HCT116 (cell line): ENCODE data around the gene RPS14. TPM values are rescaled to one million over a fixed set of nuclear protein-coding genes. Genes with fewer than 3 reads are reported as not detected.

Experiments
- ATAC-seq: fragments of 200-7000 bp; cut with Tn5 transposase; 2 replicates; pipeline ENCODE4 v1.9.1; 2020; ENCODE audit warnings: mild to moderate bottlenecking, moderate library complexity
- BruUV-seq: library from RNA; stranded (reverse); fragments of 400-500 nt; replicated peaks from 2 replicates; lab custom pipeline; 2021; lab: Mats Ljungman, UMichigan
- CTCF ChIA-PET: fragments of 300-600 bp; sonication (Branson Sonifier 250); formaldehyde crosslinking; loops from one replicate; lab custom pipeline; 2021; ENCODE audit warnings: antibody characterized with exemption; lab: Charles Lee
- POLR2A ChIA-PET: fragments of 300-600, 350-600 bp; sonication (Branson Sonifier 250); formaldehyde crosslinking; loops from one replicate; lab custom pipeline; 2021; ENCODE audit warnings: antibody characterized with exemption; lab: Charles Lee
- RAD21 ChIA-PET, 2 experiments: fragments of 300-600 bp; sonication (Branson Sonifier 250); formaldehyde crosslinking; loops; one replicate each; lab custom pipeline; 2023; ENCODE audit warnings: low total read pairs in 2 of 2; ENCODE audit not compliant: uncharacterized antibody in 2 of 2, unreplicated experiment in 2 of 2, low non-redundant PET in 1 of 2; lab: Charles Lee
- DNase-seq: peaks from one replicate; pipeline ENCODE4 v3.0.0-alpha.2; 2010; ENCODE audit warnings: low read depth, low spot score
- H2AFZ ChIP-seq: fragments of 200-600 bp; shearing (Covaris generic), sonication (generic); 2 replicates; pipeline ENCODE4 v1.6.1; 2017; ENCODE audit warnings: low read depth, mixed run types, mixed read lengths, antibody characterized with exemption, low read length; ENCODE audit not compliant: poor library complexity, severe bottlenecking
- H3K27ac ChIP-seq: 2 replicates; pipeline ENCODE4 v1.5.1; 2012; ENCODE audit warnings: low read depth, low read length
- H3K27me3 ChIP-seq: fragments of 200-600 bp; sonication (generic); 2 replicates; pipeline ENCODE4 v1.6.1; 2016; ENCODE audit warnings: mixed run types, low read length, mixed read lengths; ENCODE audit not compliant: insufficient read depth
- H3K36me3 ChIP-seq, 2 experiments: fragments of 200-500 bp in 1 of 2; fragments of 200-600 bp in 1 of 2; sonication (Bioruptor generic) in 1 of 2; sonication (generic) in 1 of 2; 2 replicates each; pipeline versions ENCODE4 v1.5.1 to v1.6.1; 2014 to 2016; ENCODE audit warnings: low read length in 2 of 2, inconsistent platforms in 1 of 2, mixed read lengths in 1 of 2, mixed run types in 1 of 2; ENCODE audit not compliant: insufficient read depth in 2 of 2, control insufficient read depth in 1 of 2
- H3K4me1 ChIP-seq, 2 experiments: fragments of 200-600 bp in 1 of 2; sonication (generic) in 1 of 2; 2 replicates each; pipeline versions ENCODE4 v1.5.1 to v1.6.1; 2012 to 2017; ENCODE audit warnings: low read length in 2 of 2, inconsistent platforms in 1 of 2, mild to moderate bottlenecking in 1 of 2, mixed read lengths in 1 of 2, mixed run types in 1 of 2, moderate library complexity in 1 of 2; ENCODE audit not compliant: insufficient read depth in 2 of 2, control insufficient read depth in 1 of 2
- H3K4me2 ChIP-seq: fragments of 200-600 bp; sonication (generic); 2 replicates; pipeline ENCODE4 v1.6.1; 2017; ENCODE audit warnings: mixed run types, low read length, mixed read lengths
- H3K4me3 ChIP-seq, 2 experiments: fragments of 200-600 bp in 1 of 2; sonication (generic) in 1 of 2; replicated peaks in 1 of 2; 2 replicates each; pipeline ENCODE4 v1.5.1; 2011 to 2016; ENCODE audit warnings: low read length in 2 of 2, control low read depth in 1 of 2, low read depth in 1 of 2, mild to moderate bottlenecking in 1 of 2, mixed read lengths in 1 of 2, mixed run types in 1 of 2
- H3K79me2 ChIP-seq: fragments of 200-600 bp; sonication (generic); 2 replicates; pipeline ENCODE4 v1.6.1; 2017; ENCODE audit warnings: mild to moderate bottlenecking, mixed run types, low read length, moderate library complexity, mixed read lengths; ENCODE audit not compliant: insufficient read depth
- H3K9ac ChIP-seq: fragments of 200-600 bp; sonication (generic); 2 replicates; pipeline ENCODE4 v1.6.1; 2016; ENCODE audit warnings: low read length, mixed read lengths
- H3K9me2 ChIP-seq: fragments of 200-600 bp; sonication (generic), shearing (Covaris generic); 2 replicates; pipeline ENCODE4 v1.6.1; 2017; ENCODE audit warnings: mixed run types, mild to moderate bottlenecking, moderate library complexity; ENCODE audit not compliant: insufficient read depth
- H3K9me3 ChIP-seq, 2 experiments: fragments of 200-500 bp in 1 of 2; fragments of 200-600 bp in 1 of 2; sonication (Bioruptor generic) in 1 of 2; sonication (generic) in 1 of 2; 2 replicates each; pipeline ENCODE4 v1.6.1; 2014 to 2017; ENCODE audit warnings: low read length in 2 of 2, mixed read lengths in 2 of 2, inconsistent platforms in 1 of 2, low read depth in 1 of 2, mild to moderate bottlenecking in 1 of 2, mixed run types in 1 of 2, moderate library complexity in 1 of 2; ENCODE audit not compliant: control insufficient read depth in 1 of 2, insufficient read depth in 1 of 2
- H4K20me1 ChIP-seq: fragments of 200-600 bp; sonication (generic), shearing (Covaris generic); 2 replicates; pipeline ENCODE4 v1.6.1; 2017; ENCODE audit warnings: mixed run types, mild to moderate bottlenecking, moderate library complexity; ENCODE audit not compliant: insufficient read depth
- EGR1 ChIP-seq: IDR thresholded peaks from 2 replicates; pipeline ENCODE4 v1.6.1; 2012; ENCODE audit warnings: low read depth
- FOSL1 ChIP-seq: IDR thresholded peaks from 2 replicates; pipeline ENCODE4 v1.6.1; 2012; ENCODE audit warnings: low read depth
- JUND ChIP-seq: IDR thresholded peaks from 2 replicates; pipeline ENCODE4 v1.6.1; 2012
- POLR2A ChIP-seq: IDR thresholded peaks from 2 replicates; pipeline ENCODE4 v1.7.0; 2011; ENCODE audit warnings: borderline replicate concordance; ENCODE audit not compliant: insufficient read depth, insufficient read length; ENCODE audit errors: extremely low read depth
- POLR2AphosphoS5 ChIP-seq: IDR thresholded peaks from 2 replicates; pipeline ENCODE4 v1.6.1; 2011; ENCODE audit warnings: mild to moderate bottlenecking, low read depth, low read length, moderate library complexity
- RAD21 ChIP-seq: IDR thresholded peaks from 2 replicates; pipeline ENCODE4 v1.6.1; 2012; ENCODE audit warnings: low read depth, mild to moderate bottlenecking
- SP1 ChIP-seq: IDR thresholded peaks from 2 replicates; pipeline ENCODE4 v1.6.1; 2012; ENCODE audit warnings: low read depth
- SRF ChIP-seq: IDR thresholded peaks from 2 replicates; pipeline ENCODE4 v1.6.1; 2012; ENCODE audit warnings: low read depth
- TCF7L2 ChIP-seq: IDR thresholded peaks from 2 replicates; pipeline ENCODE4 v1.7.0; 2011; ENCODE audit warnings: borderline replicate concordance, inconsistent platforms; ENCODE audit not compliant: insufficient read depth, insufficient read length; ENCODE audit errors: extremely low read depth
- YY1 ChIP-seq: IDR thresholded peaks from 2 replicates; pipeline ENCODE4 v1.6.1; 2011; ENCODE audit warnings: low read length, low read depth, moderate library complexity, mild to moderate bottlenecking; ENCODE audit not compliant: insufficient replicate concordance; ENCODE audit errors: extremely low read depth
- ZFX ChIP-seq: fragments of 450-650 bp; IDR thresholded peaks from 2 replicates; pipeline ENCODE4 v1.6.1; 2017
- intact Hi-C: fragments of 100-400 bp; cut with micrococcal nuclease; formaldehyde crosslinking; loops from 2 replicates; pipeline ENCODE4 v1.10.0; 2022
- total RNA-seq: library from RNA; stranded (reverse); gene quantifications from one replicate; pipeline ENCODE4 v1.2.1, GENCODE V29; 2021; ENCODE audit not compliant: unreplicated experiment
- TF ChIP-seq, protein P1 (sequence below): IDR thresholded peaks from 2 replicates; pipeline ENCODE4 v1.6.1; 2012
- TF ChIP-seq, protein P2 (sequence below): IDR thresholded peaks from 2 replicates; pipeline ENCODE4 v1.6.1; 2012

RPS14 gene
- total RNA-seq, 1 experiment from 2014 or later, result 2,557 TPM

GRCh38 chr5:150394131-150394530 lies 55.4 kb downstream of the RPS14 start:
- no peaks in the 10 kb centered on the region for H3K9me2 ChIP-seq
- ChIA-PET CTCF (no interaction called here), POLR2A (no interaction called here), RAD21 (no interaction called here)
- no peak overlapping the region for H3K9ac ChIP-seq
- no peak overlapping the region for H3K27ac ChIP-seq
- H3K4me3 ChIP-seq, result no peak overlapping the region
- ATAC-seq, result no peak
- no peaks in the 10 kb centered on the region; the same call in 1 of the 2 replicates for H3K79me2 ChIP-seq
- H3K27me3 ChIP-seq, result no peaks in the 10 kb centered on the region
- no peaks in the 10 kb centered on the region for H3K4me1 ChIP-seq
- H3K36me3 ChIP-seq, result peaks cover 44 to 66% of the 10 kb centered on the region in 2 experiments; a peak in 3 of 4 replicates
- intact Hi-C loops, result no loop called here
- TF ChIP-seq POLR2AphosphoS5 (no peak), ZFX (no peak), YY1 (no peak), EGR1 (no peak), FOSL1 (no peak), RAD21 (no peak), TCF7L2 (no peak), JUND (no peak), POLR2A (no peak), SP1 (no peak), SRF (no peak)
- TF ChIP-seq, protein P1, sequence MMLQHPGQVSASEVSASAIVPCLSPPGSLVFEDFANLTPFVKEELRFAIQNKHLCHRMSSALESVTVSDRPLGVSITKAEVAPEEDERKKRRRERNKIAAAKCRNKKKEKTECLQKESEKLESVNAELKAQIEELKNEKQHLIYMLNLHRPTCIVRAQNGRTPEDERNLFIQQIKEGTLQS, result no peak
- TF ChIP-seq, protein P2, sequence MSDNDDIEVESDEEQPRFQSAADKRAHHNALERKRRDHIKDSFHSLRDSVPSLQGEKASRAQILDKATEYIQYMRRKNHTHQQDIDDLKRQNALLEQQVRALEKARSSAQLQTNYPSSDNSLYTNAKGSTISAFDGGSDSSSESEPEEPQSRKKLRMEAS, result no peak
- H2AFZ ChIP-seq, result no peak overlapping the region
- BruUV-seq, result no TSS peak
- H3K4me2 ChIP-seq, result no peak overlapping the region
- no peak for DNase-seq
- no peaks in the 10 kb centered on the region for H4K20me1 ChIP-seq
- H3K9me3 ChIP-seq, result no peaks in the 10 kb centered on the region
